ENCODE data around the gene CTAGE4.
"Not testable (repeated sequence)": the region's sequence is repeated elsewhere in the genome, so short reads cannot be mapped to it uniquely, and the experiment has no call there.

Gene CTAGE4

DNA sequence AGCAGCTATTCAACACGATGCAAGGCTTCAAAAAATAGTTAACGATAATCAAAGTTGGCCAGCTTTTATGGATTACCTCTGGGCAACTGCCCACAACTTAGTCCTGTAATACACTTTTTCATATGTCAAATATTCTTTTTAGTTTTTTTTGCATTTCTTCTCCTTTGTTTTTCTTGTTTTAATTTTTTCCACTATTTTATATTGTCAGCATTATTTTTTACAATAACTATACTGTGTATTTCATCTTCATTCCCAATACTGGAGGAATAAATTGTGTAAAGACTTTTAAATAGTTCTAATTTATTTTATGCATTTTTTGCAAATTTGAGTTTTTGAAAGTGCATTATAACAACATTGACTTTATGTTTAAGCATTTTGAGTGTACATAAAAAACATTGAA is 18.5 kb upstream of the CTAGE4 start:
- TF ChIP-seq, protein P1, sequence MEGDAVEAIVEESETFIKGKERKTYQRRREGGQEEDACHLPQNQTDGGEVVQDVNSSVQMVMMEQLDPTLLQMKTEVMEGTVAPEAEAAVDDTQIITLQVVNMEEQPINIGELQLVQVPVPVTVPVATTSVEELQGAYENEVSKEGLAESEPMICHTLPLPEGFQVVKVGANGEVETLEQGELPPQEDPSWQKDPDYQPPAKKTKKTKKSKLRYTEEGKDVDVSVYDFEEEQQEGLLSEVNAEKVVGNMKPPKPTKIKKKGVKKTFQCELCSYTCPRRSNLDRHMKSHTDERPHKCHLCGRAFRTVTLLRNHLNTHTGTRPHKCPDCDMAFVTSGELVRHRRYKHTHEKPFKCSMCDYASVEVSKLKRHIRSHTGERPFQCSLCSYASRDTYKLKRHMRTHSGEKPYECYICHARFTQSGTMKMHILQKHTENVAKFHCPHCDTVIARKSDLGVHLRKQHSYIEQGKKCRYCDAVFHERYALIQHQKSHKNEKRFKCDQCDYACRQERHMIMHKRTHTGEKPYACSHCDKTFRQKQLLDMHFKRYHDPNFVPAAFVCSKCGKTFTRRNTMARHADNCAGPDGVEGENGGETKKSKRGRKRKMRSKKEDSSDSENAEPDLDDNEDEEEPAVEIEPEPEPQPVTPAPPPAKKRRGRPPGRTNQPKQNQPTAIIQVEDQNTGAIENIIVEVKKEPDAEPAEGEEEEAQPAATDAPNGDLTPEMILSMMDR (IDR thresholded peaks at IDR 0.05; ENCODE audit: borderline replicate concordance, insufficient read depth, low read depth, low read length) = no peak
- no peak overlapping the region for H3K4me3 ChIP-seq (ENCODE audit: low read depth, low read length)

DNA sequence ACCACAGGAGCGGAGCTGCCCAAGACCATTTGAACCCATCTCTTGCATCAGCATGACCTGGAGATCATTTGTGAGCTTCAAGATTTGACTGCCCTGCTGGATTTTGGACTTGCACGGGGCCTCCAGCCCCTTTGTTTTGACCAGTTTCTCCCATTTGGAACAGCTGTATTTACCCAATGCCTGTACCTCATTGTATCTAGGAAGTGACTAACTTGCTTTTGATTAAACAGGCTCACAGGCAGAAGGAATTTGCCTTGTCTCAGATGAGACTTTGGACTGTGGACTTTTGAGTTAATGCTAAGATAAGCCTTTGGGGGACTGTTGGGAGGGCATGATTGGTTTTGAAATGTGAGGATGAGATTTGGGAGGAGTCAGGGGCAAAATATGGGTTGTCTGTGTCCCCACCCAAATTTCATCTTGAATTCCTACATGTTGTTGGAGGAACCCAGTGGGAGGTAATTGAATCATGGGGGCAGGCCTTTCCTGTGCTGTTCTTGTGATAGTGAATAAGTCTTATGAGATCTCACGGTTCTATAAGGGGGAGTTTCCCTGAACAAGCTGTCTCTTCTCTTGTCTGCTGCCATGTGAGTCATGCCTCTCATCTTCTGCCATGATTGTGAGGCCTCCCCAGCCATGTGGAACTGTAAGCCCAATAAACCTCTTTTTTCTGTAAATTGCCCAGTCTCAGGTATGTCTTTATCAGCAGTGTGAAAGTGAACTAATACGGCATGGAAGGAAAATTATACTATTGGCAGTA is 11.5 kb upstream of the CTAGE4 start:
- not testable (repeated sequence) for H3K4me3 ChIP-seq (ENCODE audit: low read depth, low read length)

DNA sequence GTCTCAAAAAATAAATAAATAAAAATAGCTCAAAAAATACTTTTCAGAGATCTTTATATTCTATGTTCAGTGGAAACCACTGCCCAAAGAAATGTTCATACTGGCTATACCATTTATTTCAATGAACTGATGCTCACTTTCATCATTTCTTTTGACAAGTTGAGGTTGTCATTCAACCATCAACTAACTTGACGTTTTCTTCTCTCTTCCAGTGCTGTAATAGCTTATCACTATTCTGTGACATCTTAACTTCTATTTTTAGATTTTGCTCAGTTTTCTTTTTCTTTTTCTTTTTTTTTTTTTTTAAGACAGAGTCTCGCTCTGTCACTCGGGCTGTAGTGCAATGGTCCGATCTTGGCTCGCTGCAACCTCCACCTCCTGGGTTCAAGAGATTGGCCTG is 8.7 kb upstream of the CTAGE4 start:
- H3K4me3 ChIP-seq (ENCODE audit: low read depth, low read length) = no peak overlapping the region
- TF ChIP-seq, protein P1 (IDR thresholded peaks at IDR 0.05; ENCODE audit: borderline replicate concordance, insufficient read depth, low read depth, low read length) = no peak

DNA sequence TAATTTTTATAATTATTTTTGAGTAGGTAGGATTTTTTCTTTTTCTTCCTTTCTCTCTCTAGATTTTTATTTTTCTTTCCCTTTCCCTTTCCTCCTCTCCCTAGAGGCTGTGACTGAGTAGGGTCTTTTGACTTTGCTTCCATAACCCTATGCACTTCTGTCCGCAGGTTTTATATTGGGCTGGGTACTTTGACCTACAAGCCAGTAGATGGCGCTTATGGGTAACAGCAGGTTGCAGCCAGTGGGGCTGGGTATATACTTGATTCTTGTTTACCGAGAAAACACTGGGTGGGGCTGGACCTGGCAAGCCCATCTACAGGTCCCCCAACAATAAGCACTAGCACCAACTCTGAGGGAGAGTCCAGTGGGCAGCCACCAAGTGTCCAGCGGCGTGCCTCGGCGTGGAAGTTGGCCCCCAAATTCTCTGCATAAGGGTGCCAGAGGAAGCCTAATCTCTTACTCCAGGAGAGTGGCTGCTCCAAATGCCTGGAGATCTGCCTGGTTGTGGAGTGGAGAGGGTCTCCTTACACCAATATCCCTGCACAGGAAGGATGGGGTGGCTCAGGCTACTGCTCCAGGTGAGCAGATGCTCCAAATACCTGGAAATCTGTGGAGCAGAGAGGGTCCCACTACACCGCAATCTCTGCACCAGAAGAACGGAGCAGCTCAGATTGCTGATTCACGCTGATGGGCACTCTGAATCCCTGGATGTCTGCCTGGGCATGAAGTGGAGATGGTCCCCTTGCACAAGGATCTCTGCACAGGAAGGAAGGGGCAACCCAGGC is 4.7 kb upstream of the CTAGE4 start:
- TF ChIP-seq, protein P1 (IDR thresholded peaks at IDR 0.05; ENCODE audit: borderline replicate concordance, insufficient read depth, low read depth, low read length) = peak; percentile 38; the same call in 1 of the 2 replicates
- H3K4me3 ChIP-seq (ENCODE audit: low read depth, low read length) = not testable (repeated sequence)

DNA sequence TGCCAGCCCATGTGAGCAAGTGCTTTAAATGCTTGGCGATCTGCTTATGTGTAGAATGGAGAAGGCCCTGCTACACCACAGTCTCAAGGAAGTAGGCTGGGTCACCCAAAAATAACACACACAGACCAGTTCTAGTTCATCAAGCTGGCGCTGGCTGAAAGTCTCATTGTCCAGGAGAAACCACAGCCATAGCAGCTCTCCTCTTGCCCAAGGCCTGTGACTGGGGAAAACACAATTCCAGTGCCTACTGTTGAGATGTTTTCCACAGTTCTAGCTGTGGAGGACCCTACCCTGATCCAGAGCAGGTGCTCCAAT is 4.1 kb upstream of the CTAGE4 start:
- H3K4me3 ChIP-seq (ENCODE audit: low read depth, low read length) = not testable (repeated sequence)

DNA sequence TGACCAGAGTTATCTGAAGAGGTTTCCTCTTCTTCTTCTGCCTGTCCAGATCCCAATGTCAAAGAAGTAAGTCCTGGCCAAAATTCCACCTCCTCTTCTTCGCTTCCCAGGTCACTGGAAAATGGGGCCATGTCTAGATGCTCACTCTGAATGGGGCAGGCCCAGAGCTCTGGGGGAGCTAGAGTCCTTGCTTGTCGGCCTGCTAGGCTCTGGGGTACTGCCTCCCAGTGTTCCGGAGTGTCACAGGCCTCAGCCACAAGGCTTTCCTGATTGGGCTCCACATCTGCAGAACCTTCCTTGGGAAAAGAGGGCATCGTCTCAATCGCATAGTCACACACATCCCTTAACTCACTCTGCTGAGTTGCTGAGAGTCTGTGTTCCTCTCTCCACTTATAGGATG is 4.6 kb downstream of the CTAGE4 start:
- H3K4me3 ChIP-seq (ENCODE audit: low read depth, low read length) = not testable (repeated sequence)

DNA sequence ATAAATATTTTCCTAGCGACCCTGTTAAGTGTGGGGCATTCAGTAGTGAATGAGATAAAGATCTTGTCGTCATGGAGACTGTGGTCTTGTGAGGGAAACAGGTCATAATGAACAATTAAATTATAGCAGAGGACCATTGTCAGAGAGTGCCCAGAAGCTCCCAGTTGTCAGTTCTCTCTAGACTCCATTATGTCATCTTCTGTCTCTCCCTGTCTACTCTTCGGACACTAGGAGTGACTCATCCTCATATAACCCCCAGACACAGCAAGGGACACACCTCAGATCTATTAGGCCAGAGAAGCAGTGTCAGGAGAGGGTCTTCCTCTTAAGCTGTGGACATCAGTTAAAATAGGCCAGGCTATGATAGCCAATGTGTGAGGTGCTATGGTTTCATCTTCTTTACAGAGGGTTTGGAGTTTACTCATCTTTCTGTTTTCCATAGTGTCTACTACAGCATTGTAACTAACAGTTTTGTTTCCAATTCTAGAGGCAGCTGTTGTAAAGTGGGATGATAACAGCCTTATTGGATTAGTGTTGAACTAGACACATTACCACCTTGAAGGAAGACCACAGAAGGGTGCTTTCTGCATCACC is 5.4 kb downstream of the CTAGE4 start:
- not testable (repeated sequence) for H3K4me3 ChIP-seq (ENCODE audit: low read depth, low read length)

DNA sequence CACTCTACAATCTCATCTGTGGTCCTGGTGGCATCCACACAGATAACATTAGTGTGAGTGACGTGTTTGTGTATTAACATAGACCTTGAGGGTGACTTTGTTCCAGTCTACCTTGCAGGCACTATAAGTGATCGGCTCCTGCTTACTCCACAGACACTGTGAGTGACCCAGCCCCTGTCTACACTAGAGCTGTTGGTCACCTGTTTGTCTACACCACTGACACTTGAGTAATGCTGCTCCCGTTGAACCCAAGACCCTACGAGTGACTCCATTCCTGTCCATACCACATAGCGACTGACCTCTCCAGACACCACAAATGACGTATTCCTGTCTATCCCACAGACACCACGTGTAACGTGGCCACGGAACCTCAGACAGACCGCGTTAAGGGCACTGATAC is 10.5 kb downstream of the CTAGE4 start:
- H3K4me3 ChIP-seq (ENCODE audit: low read depth, low read length) = not testable (repeated sequence)

DNA sequence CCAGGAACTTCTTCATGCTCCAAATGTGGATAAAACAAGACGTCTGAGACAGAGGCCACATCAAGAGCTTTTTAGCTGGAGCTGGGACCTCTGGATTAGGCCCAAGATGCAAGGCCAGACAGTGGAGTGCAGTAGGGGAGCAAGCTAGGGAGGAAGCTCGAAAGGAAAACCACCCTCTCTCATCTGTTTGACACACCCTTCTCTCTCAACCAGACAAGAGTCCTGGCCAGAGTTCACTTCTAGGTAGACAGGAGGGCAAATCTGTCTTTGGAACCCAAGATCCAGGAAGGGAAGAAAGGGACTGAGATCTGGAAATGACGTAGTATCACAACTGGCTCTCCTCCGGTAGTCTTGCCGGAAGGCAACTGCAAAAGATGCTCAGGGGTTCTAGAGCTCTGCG is 11.2 kb downstream of the CTAGE4 start:
- H3K4me3 ChIP-seq (ENCODE audit: low read depth, low read length) = not testable (repeated sequence)

DNA sequence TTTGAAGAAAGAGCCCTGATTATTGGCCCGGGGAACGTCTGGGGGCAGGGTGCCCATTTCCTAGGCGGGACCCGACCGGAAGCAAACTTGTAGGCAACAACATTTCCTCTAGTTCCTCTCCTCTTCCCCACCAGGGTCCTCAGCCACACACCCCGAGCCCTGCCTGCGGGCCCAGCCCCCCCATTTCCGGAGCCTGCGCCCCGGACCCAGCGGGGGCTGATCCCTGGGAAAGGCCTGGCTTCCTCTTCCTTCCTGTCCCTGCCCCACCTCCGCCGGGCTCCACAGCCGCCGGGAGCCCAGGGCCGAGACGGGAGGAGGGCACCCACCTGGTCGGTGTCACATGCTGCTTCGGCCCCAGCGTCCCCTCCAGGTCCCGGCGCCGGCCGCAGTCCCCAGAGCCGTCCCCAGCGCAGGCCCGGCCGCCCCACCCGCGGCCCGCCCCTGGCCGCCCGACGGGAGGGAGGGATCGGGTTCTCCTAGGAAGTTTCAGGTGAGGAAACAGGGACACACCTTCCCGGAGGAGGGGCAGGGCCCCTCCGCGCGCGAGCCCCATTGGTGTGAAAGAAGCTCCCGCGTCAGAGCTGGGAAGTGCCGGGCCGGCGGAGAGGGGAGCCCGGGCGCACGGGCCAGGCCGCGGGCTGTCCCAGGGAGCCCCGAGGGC is 12.1 kb downstream of the CTAGE4 start, which contains the start of gene ARHGEF35:
Gene ARHGEF35 (minus strand): TSS at position 622 of the 661 bp plus-strand sequence. CDS start 7,450 bp downstream, outside the sequence.
- H3K4me3 ChIP-seq (ENCODE audit: low read depth, low read length) = not testable (repeated sequence)

DNA sequence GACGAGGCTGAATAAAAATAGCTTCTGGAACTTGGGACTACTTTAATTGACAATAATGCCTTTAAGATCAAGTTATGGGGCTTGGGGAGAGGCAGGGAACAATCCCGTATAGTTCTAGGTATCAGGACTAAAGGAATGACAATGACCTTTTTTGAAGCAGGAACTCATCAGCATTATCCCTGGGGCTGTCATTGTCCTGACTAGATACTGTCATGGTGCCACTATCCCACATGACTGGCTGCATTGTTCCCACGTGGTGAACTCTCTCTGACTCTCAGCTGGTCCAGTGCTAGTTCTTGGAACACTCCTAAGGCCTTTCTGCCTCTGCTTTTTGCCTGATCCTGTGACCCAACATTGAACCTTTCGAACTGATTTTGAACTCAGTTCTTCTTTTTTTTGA is 15.7 kb downstream of the CTAGE4 start:
- H3K4me3 ChIP-seq (ENCODE audit: low read depth, low read length) = not testable (repeated sequence)

DNA sequence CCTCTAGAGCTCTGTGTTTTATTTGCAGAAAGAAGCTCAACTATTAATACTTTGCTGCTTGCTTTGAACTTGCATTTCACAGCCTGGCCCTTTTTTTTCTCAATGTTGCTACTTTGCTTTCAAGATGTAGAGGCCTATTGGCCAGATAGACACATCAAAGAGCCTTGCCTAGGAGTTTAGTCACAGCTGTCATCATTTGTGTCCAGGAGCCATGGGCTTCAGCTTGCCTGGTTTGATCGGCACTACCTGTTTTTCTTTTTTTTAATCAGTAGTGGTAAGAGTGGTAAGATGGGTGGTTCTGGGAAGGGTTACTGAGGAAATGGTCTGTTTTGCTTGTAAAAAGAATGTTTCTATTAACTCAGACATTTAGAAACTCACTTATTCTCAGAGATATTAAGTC is 18.7 kb downstream of the CTAGE4 start:
- H3K4me3 ChIP-seq (ENCODE audit: low read depth, low read length) = not testable (repeated sequence)

DNA sequence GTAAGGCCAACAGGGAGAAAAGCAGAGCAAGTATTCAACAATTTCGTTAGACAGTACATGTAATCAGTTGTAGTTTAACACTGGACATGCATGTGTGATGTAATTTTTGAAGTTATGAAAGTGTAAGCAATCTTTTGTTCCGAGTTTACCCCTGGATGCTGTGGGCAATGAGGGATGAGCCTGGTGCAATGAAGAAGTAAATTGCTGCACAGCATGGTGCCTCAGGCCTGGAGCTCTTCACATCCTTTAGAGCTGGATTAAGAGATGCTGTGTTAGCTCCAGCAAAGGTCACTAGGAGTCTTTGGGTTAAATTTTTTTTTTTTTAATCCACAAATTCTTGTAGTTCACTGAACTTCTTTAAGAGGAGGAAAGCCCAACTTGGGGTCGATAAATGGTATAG is 19.8 kb downstream of the CTAGE4 start:
- not testable (repeated sequence) for H3K4me3 ChIP-seq (ENCODE audit: low read depth, low read length)

DNA sequence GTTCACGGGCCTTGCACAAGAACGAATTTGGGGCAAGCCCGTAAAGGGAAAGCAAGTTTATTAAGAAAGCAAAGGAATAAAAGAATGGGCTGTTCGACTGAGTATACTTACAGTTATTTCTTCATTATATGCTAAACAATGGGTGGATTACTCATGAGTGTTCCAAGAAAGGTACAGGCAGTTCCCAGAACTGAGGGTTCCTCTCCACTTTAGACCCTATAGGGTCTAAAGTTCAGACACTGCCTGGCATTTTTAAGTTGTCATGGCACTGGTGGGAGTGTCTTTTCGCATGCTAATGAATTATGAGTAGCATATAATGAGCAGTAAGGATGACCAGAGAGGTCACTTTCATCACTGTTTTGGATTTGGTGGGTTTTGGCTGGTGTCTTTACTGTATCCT is 22.0 kb downstream of the CTAGE4 start:
- not testable (repeated sequence) for H3K4me3 ChIP-seq (ENCODE audit: low read depth, low read length)

DNA sequence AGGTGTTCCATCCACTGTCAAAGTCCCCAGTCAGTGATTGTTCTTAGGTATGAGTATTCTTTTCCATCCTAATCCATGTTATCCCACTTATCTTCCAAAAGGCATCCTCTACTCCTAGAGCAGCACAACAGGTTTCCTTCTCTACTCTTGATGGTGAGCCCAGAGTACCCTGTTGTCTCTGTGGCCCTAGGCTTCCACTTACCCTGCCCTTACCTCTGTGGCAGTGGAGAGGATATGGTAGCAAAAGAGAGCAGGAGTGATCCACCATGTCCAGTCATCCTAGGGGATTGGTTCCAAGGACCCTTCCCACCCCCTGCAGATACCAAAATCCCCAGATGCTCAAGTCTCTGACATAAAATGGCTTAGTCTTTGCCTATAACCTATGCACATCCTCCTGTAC is 33.9 kb downstream of the CTAGE4 start:
- H3K4me3 ChIP-seq (ENCODE audit: low read depth, low read length) = not testable (repeated sequence)

DNA sequence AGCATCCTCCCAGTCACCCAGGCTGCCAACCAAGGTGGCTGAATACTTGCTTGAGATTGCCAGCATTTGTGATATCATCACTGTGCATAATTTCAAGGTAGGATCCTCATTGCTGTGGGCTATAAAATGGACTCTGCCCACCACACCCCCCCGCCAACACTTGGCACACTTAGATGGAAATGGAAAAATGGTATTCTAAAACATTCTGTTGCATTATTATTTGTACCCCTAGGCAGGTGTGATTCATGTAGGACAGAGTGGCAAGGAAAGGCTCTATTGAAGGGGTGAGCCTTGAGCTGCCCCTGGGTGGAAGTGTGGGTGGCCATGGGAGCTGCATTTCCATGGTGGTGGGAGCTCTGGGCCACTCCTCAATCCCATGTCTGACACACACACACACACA is 35.3 kb downstream of the CTAGE4 start:
- H3K4me3 ChIP-seq (ENCODE audit: low read depth, low read length) = not testable (repeated sequence)

Data from GM12875 (cell line).